ENCODE data around the gene RANBP9.
A peak's percentile ranks its signal among the peaks of the same experiment; 100 is the strongest.

Gene RANBP9

DNA sequence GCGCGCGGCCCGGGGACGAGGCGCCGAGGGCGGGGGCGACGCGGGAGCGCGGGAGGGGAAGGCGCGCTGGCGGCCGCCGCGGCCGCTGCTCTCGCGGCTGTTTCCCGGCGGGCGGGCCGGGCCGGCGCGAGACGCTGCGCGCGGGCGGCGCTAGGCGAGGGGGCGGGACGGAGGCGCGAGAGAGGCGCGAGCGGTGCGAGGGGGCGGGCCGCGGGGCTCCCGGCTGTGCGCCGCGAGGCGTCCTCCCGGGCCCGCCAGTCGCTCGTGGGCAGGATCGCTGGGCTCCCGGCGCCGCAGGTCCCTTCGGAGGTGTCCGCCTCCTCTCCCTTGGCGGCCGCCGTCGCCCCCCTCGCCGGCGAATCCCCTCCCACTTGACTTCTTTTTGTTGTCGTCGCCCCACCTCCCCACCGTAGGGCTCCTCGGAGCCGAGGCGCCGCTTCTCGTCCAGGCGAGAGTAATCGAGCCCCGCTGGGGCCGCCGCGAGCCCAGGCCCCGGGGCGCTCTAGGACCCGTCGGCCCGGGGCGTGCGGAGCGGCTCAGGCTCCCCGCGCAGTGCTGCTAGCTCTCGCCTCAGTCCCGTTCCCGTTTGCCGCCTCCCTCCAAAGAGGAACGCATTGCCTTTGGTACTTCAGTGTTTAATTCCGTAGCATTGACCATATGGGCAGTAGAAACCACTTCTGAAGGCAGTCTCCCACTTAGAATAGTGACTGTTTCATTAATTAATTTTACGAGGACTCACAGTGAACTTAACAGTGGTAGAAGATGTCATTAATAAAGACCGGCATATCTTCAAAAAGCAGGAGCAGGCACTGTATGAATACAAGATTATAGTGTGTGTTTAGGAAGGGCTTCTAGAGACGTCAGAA lies at the start of gene RANBP9:
Gene RANBP9, minus strand, starts transcription at position 103 of the 866 bp plus-strand sequence. CDS start 330 bp downstream, outside the sequence.
- peak; percentile 92 for DNase-seq (ENCODE audit: low read depth)

DNA sequence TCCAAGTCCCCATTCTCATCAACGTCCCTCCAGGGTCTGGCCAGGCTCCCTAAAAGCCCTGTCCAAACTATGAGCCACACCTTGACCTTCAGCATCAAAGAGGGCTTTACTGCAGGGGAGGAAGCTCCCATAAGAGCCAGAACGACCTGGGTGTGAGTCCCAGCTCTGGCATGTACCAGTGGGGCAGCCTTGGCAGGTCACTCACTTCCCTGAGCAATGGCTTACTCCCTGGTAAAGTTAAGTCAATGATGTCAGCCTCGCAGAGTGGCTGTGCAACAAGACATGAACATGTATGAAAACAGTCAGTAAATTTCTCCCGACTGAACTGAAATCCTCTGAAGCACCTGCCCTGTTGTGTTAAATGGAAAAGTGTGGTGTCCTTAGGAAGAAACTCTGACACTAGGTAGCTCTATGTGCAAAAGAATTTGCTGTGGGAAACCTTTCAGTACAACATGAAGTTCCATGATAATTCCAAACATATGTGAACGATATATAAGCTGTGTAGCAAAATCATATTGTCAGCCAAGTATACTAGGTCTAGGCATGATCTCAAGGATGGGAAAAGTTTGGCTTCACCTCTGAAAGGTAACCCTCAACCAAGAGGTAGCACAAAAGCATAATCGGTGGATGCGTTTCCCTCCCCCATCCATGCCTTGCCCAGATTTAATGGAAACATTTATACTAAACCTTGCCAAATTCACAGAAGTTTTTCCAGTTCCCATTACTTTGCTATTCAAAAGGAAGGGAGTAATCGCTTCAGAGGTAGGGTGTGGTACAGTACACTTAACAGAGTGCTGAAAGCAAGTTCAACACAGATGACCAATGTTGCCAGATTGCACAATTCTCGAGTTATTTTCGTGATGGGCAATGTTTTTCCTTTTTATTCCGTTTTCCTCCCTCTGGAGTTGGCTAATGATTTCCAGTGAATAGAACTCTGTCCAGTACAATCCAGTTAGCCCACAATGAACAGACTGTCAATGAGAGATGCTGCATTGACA lies 49.0 kb upstream of the RANBP9 start:
- DNase-seq (ENCODE audit: low read depth): peak; percentile 24

DNA sequence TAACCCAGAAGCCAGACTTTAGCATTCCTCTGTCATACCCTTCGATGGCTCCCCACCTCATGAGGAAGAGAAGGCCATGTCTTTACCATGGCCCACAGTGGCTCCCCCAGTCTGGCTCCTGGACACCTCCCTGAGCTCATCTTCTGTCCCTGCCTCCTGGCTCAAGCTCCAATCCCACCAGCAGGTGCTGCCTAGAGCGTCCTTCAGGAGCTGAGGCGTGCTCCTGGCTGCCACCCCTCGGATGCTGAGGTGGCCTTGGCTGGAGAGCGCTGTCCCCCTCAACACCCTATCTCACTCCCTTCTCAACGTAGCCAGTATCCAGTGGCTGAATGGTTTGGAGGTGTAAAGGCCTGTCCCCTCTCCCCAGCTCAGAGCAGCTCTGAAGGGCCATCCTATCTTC lies 47.4 kb upstream of the RANBP9 start:
- DNase-seq (ENCODE audit: low read depth): no peak

DNA sequence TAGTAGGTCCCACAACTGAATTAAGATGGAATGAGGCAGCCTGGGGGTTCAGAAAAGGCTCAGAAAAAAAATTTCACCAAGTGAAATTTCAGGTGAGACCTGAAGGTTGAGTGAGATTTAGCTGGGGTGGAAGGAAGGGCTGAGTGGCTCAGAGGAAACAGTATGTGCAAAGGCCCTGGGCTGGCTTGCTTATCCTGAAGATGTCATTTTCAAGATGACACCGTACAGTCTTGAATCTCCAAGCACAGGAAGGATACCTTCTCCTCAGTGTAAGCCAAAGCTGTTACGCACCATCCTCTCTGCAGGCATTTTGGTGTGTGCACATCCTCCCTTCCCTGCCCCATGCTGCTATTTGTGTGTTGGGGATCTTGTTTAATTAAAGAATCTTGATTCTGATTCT lies 43.0 kb upstream of the RANBP9 start:
- no peak for DNase-seq (ENCODE audit: low read depth)

DNA sequence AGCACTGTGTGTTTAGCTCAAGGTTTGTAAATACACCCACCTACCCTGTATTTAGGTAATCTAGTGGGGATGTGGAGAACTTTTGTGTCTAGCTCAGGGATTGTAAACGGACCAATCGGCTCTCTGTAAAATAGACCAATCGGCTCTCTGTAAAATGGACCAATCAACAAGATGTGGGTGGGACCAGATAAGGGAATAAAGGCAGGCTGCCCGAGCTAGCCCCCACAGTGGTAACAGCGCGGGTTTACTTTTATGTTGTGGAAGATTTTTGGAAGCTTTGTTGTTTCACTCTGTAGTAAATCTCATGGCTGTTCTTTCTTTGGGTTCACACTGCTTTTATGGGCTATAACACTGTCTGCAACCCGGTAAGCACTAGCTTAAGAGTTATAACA lies 32.1 kb upstream of the RANBP9 start:
- DNase-seq (ENCODE audit: low read depth): no peak

DNA sequence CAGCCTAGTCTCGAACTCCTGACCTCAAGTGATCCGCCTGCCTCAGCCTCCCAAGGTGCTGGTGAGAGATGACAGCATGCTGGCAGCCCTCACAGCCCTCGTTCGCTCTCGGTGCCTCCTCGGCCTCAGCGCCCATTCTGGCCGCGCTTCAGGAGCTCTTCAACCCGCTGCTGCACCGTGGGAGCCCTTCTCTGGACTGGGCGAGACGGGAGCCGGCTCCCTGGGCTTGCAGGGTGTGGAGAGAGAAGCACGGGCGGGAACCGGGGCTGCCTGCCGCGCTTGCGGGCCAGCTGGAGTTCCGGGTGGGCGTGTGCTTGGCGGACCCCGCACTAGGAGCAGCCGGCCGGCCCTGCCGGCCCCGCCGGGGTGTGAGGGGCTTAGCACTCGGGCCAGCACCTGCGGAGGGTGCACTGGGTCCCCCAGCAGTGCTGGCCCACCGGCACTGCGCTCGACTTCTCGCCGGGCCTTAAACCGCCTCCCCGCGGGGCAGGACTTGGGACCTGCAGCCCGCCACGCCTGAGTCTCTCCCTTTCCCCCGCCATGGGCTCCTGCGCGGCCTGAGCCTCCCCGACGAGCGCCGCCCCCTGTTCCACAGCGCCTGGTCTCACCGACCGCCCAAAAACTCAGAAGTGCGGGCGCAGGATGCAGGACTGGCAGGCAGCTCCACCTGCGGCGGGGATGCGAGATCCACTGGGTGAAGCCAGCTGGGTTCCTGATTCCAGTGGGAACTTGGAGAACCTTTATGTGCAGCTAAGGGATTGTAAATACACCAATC lies 31.5 kb upstream of the RANBP9 start:
- no peak for DNase-seq (ENCODE audit: low read depth)

DNA sequence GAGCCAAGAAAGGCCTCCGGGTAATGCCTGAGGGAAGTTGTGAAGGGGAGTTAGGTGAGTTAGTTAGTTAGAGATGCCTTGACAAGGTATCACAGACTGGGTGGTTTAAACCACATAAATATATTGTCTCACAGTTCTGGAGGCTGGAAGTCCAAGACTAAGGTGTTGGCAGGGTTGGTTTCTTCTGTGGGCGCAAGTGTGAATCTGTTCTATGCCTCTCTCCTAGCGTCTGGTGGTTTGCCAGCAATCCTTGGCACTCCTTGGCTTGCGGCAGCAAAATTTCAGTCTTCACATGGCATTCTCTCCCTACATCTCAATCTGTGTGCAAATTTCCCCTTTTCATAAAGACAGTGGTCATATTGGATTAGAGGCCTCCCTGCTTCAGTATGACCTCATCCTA lies 29.7 kb upstream of the RANBP9 start:
- DNase-seq (ENCODE audit: low read depth): no peak

DNA sequence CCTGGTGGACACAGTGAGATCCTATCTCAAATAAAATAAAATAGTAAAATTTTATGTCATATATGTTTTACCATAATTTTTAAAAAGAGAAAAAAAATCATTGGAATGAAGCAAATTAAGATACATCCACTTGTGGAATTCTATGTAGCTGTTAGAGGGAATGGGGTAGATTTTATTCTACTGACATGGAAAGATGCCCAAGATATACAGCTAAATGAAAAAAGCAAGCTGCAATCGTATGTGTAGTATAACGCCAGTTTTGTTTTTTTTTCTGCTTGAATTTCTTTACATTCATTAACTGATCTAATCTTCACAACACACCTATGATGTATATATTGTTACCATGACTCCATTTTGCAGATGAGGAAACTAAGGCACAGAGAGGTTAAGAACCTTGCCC lies 23.4 kb upstream of the RANBP9 start:
- DNase-seq (ENCODE audit: low read depth): no peak

DNA sequence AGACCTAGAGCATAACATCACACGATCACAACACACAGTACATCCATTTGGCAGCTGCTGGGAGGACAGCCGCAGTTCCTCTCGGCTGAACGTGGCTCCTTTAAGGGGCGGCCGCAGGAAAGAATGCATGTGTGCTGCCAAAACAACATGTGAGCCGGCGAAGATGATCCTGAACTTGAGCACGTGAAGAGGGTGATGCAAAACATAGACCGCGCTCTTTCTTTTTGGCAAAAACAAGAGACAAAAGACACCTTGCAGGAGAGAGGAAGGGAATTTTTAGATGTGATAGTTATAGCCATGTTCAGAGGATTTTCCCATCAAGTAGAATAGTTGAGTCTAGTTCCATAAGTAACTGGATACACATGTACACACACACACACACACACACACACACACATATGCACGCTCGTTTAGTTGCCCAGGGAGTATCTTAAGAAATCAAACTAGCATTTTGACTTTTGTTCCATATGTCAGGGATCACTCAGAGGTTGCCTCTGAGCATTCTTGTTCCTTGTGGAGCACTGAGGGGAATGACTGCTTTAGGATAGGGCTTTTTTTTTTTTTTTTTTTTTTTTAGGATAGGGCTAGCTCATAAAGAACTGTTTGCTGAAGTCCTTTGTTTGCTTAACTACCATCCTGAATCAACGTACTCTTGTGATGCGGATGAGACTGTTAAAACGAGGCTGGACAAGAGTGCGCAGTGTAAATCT lies 21.7 kb upstream of the RANBP9 start:
- DNase-seq (ENCODE audit: low read depth): peak; percentile 96

DNA sequence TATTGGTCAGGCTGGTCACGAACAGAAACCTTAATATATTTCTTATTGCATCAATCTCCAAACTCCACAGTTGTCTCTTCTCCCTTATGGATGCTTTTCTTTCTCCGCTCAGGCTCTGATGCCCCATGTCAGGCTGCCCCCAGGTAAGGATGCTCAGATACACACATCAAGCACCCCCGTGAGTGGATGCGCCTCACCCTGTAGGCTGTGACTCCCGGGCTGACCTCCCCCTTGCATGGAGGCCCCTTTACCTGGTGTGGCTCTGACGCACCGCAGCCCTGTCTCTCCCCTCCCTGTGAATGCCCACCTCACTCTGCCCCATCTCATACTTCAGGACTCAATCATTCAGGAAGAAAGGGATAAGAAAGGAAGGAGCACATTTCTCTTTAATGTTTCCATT lies 19.1 kb upstream of the RANBP9 start:
- DNase-seq (ENCODE audit: low read depth): no peak

DNA sequence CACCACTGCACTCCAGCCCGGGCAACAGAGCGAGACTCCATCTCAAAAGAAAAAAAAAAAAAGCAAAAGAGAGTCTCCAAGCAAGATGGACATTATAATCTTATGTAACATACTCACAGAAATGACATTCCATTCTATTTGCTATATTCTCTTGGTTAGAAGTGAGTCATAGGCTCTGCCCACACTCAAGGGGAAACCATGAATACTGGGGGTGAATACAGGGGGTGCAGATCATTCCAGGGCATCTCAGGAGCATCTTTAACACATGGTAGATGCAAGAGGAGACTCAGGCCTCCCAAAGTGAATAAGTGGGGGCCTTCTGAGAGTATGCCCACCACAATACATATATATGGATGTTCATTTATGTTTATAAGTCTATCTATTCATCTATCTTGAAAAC lies 18.3 kb upstream of the RANBP9 start:
- DNase-seq (ENCODE audit: low read depth): peak; percentile 74

DNA sequence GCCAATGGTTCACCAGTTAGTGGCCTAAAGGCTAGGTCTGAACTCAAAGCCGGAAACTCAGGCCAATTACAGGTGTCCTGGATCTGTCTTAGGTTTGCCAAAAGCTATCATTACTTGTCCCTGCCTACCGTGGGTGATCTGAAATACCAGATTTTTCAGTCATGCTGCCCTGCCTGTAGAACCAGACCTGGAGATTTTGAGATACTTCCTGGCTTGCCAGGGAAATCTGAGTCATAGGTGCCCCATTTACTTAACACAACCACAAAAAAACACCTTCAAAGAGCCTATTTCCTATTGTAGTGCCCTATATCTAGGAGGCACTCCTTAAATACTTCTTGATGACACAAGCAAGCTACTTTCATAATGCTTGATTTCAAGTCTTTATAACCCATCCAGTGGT lies 13.9 kb upstream of the RANBP9 start:
- peak; percentile 26 for DNase-seq (ENCODE audit: low read depth)

DNA sequence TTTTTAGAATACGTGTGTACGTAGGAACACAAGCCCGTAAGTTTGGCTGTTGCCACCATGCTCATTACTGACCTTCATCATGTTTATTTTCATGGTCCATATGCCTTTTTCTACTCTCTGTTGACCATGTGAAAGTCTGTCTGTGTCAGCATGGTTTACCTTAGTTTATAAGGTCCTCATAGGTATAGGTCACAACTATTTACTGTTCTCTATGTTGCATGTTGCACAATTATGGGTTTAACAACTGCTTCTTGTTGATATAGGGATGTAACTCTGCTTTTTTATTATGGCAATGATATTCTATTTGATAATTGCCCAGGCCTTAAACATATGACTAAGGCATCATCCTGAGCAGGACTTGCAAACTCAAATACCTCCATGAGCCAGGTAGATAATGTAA lies 13.4 kb upstream of the RANBP9 start:
- DNase-seq (ENCODE audit: low read depth): no peak

DNA sequence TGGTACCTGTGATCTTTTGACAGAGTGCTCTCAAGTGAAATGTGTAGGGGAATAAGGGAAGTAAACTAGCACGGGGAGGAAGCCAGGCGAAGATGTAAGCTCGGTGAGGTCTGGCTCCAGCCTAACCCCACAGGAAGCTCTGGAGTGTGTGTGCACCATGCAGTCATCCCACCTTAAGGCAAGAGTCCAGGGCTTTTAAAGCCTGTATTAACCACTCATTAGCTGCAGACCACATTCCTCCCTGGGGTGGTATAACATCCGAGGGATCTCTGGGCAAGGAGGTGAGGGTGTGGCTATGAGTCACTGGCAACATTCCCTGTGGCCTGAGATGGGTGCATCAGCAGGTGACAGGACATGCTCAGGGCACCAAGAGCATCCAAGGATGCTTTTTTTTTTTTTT lies 12.5 kb upstream of the RANBP9 start:
- no peak for DNase-seq (ENCODE audit: low read depth)

DNA sequence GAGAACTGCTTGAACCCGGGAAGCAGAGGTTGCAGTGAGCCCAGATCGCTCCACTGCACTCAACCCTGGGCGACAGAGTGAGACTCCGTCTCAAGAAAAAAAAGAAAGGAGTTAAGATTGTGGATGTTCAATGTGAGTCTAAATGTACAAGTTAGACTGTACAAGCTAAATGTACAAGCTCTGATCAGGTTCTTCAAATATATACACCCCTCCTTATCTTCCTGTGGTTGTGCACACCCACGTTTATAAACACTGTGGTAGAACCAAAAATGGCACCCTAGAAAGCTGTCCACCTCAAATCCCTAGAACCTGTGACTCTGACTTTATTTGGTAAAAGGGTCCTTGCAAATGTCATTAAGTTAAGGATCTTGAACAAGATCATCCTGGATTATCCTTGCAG lies 11.2 kb upstream of the RANBP9 start:
- DNase-seq (ENCODE audit: low read depth): no peak

DNA sequence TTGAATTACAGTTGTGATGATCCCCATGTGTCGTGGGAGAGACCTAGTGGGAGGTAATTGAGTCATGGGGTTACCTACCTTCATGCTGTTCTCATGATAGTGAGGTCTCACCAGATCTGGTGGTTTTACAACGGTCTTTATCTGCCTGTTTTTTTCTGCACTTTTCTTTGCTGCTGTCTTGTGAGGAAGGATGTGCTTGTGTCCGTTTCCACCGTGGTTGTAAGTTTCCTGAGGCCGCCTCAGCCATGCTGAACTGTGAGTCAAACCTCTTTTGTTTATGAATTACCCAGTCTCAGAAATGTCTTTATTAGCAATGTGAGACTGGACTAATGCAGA lies 6.5 kb upstream of the RANBP9 start:
- peak; percentile 14 for DNase-seq (ENCODE audit: low read depth)

DNA sequence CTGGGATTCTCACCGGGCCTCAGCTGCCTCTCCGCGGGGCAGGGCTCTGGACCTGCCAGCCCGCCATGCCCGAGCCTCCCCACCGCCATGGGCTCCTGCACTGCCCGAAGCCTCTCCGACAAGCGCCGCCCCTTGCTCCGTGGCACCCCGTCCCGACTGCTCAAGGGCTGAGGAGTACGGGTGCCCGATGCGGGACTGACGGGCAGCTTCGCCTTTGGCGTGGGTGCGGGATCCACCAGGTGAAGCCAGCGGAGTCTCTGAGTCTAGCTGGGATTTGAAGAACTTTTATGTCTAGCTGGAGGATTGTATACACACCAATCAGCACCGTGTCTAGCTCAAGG lies 5.3 kb upstream of the RANBP9 start:
- DNase-seq (ENCODE audit: low read depth): no peak

DNA sequence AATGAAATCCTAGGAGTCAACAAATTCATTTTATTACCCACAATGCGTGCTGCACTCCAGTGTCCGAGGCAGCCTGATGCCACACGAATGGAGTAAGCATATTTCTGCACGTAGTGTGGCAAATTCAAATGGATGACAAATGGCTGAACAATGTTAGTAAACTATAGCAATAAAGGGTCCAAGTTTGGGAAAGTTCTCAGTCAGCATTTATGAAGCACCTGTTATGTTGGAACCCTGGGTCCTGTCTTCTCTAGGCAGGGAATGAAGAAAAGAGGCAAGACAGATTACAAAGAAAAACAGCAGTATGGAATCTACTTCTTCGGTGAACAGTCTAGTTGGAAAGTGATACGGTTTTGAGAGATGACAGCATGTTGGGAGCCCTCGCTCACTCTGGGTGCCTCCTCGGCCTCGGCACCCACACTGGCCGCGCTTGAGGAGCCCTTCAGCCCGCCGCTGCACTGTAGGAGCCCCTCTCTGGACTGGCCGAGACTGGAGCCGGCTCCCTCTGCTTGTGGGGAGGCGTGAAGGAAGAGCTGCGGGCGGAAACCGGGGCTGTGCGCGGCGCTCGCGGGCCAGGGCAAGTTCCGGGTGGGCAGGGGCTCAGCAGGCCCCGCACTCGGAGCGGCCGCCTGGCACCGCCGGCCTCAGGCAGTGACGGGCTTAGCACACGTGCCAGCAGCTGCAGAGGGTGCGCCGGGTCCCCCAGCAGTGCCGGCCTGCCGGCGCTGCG lies 4.8 kb upstream of the RANBP9 start:
- DNase-seq (ENCODE audit: low read depth): no peak

DNA sequence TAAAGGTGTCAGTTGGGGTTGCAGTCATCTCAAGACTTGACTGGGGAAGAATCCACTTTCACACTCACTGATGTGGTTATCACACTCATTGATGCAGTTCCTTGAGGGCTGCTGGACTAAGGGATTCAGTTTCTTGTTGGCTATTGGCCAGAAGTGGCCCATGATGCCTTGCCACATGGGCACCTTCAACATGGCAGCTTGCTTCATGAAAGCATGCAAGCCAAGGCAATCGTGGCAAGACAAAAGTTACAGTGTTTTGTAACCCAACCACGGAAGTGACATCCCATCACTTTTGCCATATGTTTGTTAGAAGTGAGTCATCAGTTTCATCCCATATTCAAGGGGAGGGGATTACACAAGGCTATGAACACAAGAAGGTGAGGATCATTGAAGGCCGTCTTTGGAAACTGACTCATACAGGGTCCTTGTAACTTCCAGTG lies 3.8 kb upstream of the RANBP9 start:
- DNase-seq (ENCODE audit: low read depth): peak; percentile 67

DNA sequence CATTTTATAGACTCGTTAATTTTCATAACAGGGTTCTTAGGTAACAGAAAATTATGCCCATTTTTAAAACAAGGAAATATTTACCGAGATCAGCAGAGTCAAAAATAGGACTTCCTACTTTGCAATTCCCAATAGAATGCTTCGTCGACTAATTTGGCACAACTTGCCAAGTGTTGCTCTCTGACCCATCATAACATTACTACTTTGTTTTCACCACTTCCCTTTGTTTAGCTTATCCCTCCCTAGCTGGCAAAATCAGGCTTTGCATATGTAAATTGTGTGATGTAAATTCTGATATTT lies 914 bp upstream of the RANBP9 start:
- DNase-seq (ENCODE audit: low read depth): no peak

DNA sequence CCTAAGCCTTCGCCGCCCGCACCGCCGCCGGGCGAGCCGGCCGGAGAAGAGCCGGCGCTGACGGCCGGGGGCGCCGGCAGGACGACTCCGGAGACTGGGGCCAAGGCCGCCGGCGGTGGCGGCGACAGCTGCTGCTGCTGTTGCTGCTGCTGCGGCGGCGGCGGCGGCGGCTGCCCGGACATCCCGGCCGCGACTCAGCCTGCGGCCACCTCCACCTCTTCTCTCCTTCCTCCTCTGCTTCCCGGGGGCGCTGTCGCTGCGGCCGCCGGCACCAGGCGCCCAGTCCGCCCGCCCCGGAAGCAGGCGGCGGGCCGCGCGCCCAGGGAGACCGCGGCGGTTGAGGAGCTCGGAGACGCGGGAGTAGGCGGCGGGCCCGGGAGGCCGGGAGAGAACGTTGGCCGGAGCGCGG lies 307 bp downstream of the RANBP9 start:
- no peak for DNase-seq (ENCODE audit: low read depth)

Data from iris pigment epithelial cell (primary cell).